Upper lobe of left lung (tissue), 6 donors: ENCODE measurements around the gene IFITM5. TPM values are rescaled to one million over a fixed set of nuclear protein-coding genes. Genes with fewer than 3 reads are reported as not detected.

Experiments
- ATAC-seq, 2 donors: fragments of 200-7000 bp; cut with Tn5 transposase; one replicate each; pipeline ENCODE4 v1.9.1; 2022; ENCODE audit warnings: mild to moderate bottlenecking in 2 of 2, moderate library complexity in 2 of 2; ENCODE audit not compliant: low FRiP score in 2 of 2
- DNase-seq, 2 donors: peaks; one replicate each; pipeline ENCODE4 v3.0.0-alpha.2; 2019 to 2020
- H3K27ac ChIP-seq, 4 donors: fragments of 200-600 bp; sonication (generic); one replicate each; pipeline ENCODE4 v1.5.1; 2016 to 2019
- H3K27me3 ChIP-seq, 4 donors: fragments of 200-600 bp; sonication (generic); one replicate each; pipeline ENCODE4 v1.5.1; 2017 to 2019
- H3K36me3 ChIP-seq, 4 donors: fragments of 200-600 bp; sonication (generic); one replicate each; pipeline ENCODE4 v1.5.1; 2016 to 2019
- H3K4me1 ChIP-seq, 4 donors: fragments of 200-600 bp; sonication (generic); one replicate each; pipeline ENCODE4 v1.5.1; 2018 to 2019
- H3K4me3 ChIP-seq, 4 donors: fragments of 200-600 bp; sonication (generic); one replicate each; pipeline ENCODE4 v1.5.1; 2017 to 2019; ENCODE audit warnings: mild to moderate bottlenecking in 2 of 4, moderate library complexity in 1 of 4
- H3K9me3 ChIP-seq, 4 donors: fragments of 200-600 bp; sonication (generic); one replicate each; pipeline ENCODE4 v1.5.1; 2018 to 2019
- EP300 ChIP-seq, 4 donors: sonication (generic); formaldehyde crosslinking; IDR thresholded peaks; one replicate each; pipeline ENCODE4 v1.5.1; 2017; ENCODE audit warnings: antibody characterized with exemption in 4 of 4, control low read depth in 2 of 4
- POLR2A ChIP-seq, 4 donors: fragments of 450-650 bp; IDR thresholded peaks; one replicate each; pipeline ENCODE4 v1.5.1; 2016 to 2017; ENCODE audit warnings: antibody characterized with exemption in 4 of 4, mild to moderate bottlenecking in 2 of 4
- POLR2AphosphoS5 ChIP-seq, 2 donors: sonication (generic); formaldehyde crosslinking; IDR thresholded peaks; one replicate each; pipeline ENCODE4 v1.5.1; 2017; ENCODE audit warnings: antibody characterized with exemption in 2 of 2
- WGBS, 2 donors: methylation state at CpG; one replicate each; pipeline ENCODE4 v1.1.5; 2017 to 2018; 5-methylcytosine and 5-hydroxymethylcytosine counted together
- total RNA-seq, 6 donors: library from RNA; depleted of rRNA in 4 of 6; stranded (reverse); fragments of >200 nt in 4 of 6; gene quantifications; one replicate each; pipeline versions ENCODE4 v1.1.0 to v1.2.1, GENCODE V29; 2016 to 2021
- TF ChIP-seq, protein P1 (sequence below), 6 experiments: fragments of 450-650 bp in 4 of 6; fragments of 200-600 bp in 2 of 6; sonication (generic) in 2 of 6; IDR thresholded peaks; one replicate each; pipeline ENCODE4 v1.5.1; 2016 to 2019; ENCODE audit warnings: antibody characterized with exemption in 6 of 6
- donor health status: DM: no; HTN: no; CAD: no; lungs with moderate emphysema.
- donor health status: DM: no; HTN: yes; CAD: no; lungs with severe emphysema.

Gene IFITM5
- total RNA-seq, 6 donors from 2014 or later: not detected

- H3K27me3 ChIP-seq: peaks cover 0 to 11% (median 4%) of the 10 kb centered on the region in 4 donors
- H3K9me3 ChIP-seq: no peaks in the 10 kb centered on the region
- TF ChIP-seq EP300 (IDR thresholded peaks at IDR 0.05) (no peak), POLR2AphosphoS5 (IDR thresholded peaks at IDR 0.05) (no peak), POLR2A (IDR thresholded peaks at IDR 0.05) (no peak)
- TF ChIP-seq, protein P1, sequence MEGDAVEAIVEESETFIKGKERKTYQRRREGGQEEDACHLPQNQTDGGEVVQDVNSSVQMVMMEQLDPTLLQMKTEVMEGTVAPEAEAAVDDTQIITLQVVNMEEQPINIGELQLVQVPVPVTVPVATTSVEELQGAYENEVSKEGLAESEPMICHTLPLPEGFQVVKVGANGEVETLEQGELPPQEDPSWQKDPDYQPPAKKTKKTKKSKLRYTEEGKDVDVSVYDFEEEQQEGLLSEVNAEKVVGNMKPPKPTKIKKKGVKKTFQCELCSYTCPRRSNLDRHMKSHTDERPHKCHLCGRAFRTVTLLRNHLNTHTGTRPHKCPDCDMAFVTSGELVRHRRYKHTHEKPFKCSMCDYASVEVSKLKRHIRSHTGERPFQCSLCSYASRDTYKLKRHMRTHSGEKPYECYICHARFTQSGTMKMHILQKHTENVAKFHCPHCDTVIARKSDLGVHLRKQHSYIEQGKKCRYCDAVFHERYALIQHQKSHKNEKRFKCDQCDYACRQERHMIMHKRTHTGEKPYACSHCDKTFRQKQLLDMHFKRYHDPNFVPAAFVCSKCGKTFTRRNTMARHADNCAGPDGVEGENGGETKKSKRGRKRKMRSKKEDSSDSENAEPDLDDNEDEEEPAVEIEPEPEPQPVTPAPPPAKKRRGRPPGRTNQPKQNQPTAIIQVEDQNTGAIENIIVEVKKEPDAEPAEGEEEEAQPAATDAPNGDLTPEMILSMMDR (IDR thresholded peaks at IDR 0.05): no peak
- DNase-seq (peak in 1 of 2 donors; percentile 85), ATAC-seq (no peak)
- H3K4me1 ChIP-seq: peaks cover 16 to 44% (median 29%) of the 10 kb centered on the region in 4 donors
- WGBS, 2 donors: 82 to 83% methylated on average over 35 to 44 of the region's 52 CpGs
- H3K27ac ChIP-seq: no peak overlapping the region
- H3K36me3 ChIP-seq: no peaks in the 10 kb centered on the region
- no peak overlapping the region for H3K4me3 ChIP-seq
Observed at GRCh38 chr11:304061-304506, 4.8 kb upstream of the IFITM5 start.

GRCh38 chr11:303363-303762, 4.0 kb upstream of the IFITM5 start:
- Histone ChIP-seq H3K4me1 (peaks cover 14 to 40% (median 28%) of the 10 kb centered on the region in 4 donors), H3K27ac (no peak overlapping the region), H3K27me3 (peaks cover 0 to 16% (median 4%) of the 10 kb centered on the region in 4 donors), H3K9me3 (no peaks in the 10 kb centered on the region), H3K36me3 (no peaks in the 10 kb centered on the region), H3K4me3 (no peak overlapping the region)
- WGBS, 2 donors: 67 to 78% methylated on average over 12 of the region's 12 CpGs
- no peak for DNase-seq
- ATAC-seq: no peak
- TF ChIP-seq POLR2A (IDR thresholded peaks at IDR 0.05) (no peak), POLR2AphosphoS5 (IDR thresholded peaks at IDR 0.05) (no peak), EP300 (IDR thresholded peaks at IDR 0.05) (no peak)
- TF ChIP-seq, protein P1 (IDR thresholded peaks at IDR 0.05): no peak

GRCh38 chr11:299951-300735, 817 bp upstream of the IFITM5 start:
- ATAC-seq: no peak

DNA sequence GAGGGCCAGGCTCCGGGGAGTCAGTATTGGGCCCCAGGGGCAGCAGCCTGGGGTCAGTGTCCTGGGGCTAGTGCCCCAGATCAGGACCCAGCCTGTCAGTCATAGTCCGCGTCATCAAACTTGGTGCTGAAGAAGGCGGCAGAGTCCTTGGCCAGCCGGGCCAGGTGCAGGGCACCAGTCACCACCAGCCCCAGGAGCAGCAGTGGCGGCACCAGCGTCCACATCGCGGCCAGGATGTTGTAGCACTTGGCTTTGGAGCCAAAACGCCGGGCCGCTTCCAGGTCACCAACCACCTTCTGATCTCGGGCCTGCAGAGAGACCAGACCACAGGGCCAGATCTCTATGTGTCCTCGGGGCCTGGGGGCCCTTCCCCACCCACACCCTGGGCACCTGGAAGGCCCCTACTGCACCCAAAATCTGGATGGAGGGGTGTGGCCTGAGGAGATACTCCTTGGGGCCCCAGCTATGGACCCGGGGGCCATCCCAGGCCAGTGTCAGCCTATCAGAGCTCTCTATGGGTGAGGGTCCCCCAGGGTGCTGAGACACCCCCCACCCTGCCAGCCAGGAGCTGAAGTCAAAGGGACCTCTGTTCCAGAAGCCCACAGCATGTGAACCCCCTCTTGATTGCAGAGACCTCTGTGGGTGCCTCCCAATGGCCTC, 790 bp downstream of the IFITM5 start:
- H3K9me3 ChIP-seq: no peaks in the 10 kb centered on the region
- peaks cover 0 to 16% (median 4%) of the 10 kb centered on the region in 4 donors for H3K27me3 ChIP-seq
- TF ChIP-seq POLR2A (IDR thresholded peaks at IDR 0.05) (peak in 1 of 4 donors; percentile 4), POLR2AphosphoS5 (IDR thresholded peaks at IDR 0.05) (no peak)
- TF ChIP-seq, protein P1 (IDR thresholded peaks at IDR 0.05): no peak
- peak; percentile 20 to 69 for DNase-seq
- no peak overlapping the region for H3K27ac ChIP-seq
- no peak overlapping the region for H3K4me3 ChIP-seq
- peaks cover 0 to 15% (median 9%) of the 10 kb centered on the region in 4 donors for H3K36me3 ChIP-seq
- H3K4me1 ChIP-seq: peaks cover 0 to 23% (median 2%) of the 10 kb centered on the region in 4 donors
- WGBS, 2 donors: 76% methylated on average over 14 of the region's 15 CpGs; no CpG with 5 or more reads in 1 of the 2 donors
- ATAC-seq: no peak

More at GRCh38 chr11:299951-300735, 817 bp upstream of the IFITM5 start:
- DNase-seq: peak in 1 of 2 donors; percentile 44
- Histone ChIP-seq H3K4me3 (no peak overlapping the region), H3K9me3 (no peaks in the 10 kb centered on the region), H3K36me3 (no peaks in the 10 kb centered on the region), H3K4me1 (peaks cover 2 to 32% (median 6%) of the 10 kb centered on the region in 4 donors), H3K27ac (no peak overlapping the region), H3K27me3 (peaks cover 0 to 16% (median 4%) of the 10 kb centered on the region in 4 donors)
- no peak for TF ChIP-seq EP300 (IDR thresholded peaks at IDR 0.05)
- TF ChIP-seq, protein P1 (IDR thresholded peaks at IDR 0.05): peak in 1 of 6 experiments; percentile 26
- 11 to 30% methylated on average over 16 to 20 of the region's 20 CpGs for WGBS, 2 donors
